Stimulated activated CD8-positive, alpha-beta memory T cell treated with anti-CD3 and anti-CD28 coated beads, Interleukin-7, amount 100 ng/mL, for 1 hour (primary cell): Measurements from ENCODE around the gene SAMD10.
A peak's percentile ranks its signal among the peaks of the same experiment; 100 is the strongest.
"Not testable (repeated sequence)": the region's sequence is repeated elsewhere in the genome, so short reads cannot be mapped to it uniquely, and the experiment has no call there.

Experiments
- DNase-seq, 2 donors: peaks; one replicate each; pipeline ENCODE4 v3.0.0-alpha.2; 2020; ENCODE audit warnings: low read depth in 2 of 2

Gene SAMD10

DNA sequence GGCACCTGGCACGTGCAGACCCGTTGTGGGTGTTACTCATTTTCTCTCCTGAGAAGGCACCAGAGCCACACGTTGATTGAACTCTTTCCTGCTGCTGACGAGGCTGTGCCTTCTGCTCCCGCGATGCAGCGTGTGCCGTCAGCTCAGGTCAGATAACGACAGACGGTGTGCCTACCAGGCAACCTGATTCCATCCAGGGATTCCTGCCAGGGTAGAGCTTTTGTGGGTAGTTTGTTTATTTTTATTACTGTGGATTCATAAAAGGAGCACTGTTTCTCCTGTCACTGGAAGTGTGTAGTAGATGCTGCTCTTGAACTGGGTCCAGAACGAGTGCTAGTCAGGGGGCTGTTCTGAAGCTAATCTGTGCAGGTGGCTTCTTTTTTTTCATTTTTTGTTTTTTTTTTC lies 22.2 kb upstream of the SAMD10 start:
- DNase-seq = no peak

DNA sequence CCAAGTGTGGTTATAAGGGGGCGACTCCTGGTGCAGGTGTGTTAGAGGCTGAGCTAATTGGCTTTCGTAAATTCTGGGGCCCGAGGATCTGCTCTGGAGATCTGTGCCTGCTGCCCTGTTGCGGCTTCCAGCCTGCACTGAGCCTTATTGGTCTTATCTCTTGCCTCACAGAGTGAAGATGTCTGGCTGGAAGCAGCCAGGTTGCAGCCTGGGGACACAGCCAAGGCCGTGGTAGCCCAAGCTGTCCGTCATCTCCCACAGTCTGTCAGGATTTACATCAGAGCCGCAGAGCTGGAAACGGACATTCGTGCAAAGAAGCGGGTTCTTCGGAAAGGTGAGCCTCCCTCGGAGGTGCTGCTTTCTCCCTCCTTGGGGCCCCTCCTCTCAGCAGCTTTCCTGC lies 21.5 kb upstream of the SAMD10 start:
- DNase-seq = no peak

DNA sequence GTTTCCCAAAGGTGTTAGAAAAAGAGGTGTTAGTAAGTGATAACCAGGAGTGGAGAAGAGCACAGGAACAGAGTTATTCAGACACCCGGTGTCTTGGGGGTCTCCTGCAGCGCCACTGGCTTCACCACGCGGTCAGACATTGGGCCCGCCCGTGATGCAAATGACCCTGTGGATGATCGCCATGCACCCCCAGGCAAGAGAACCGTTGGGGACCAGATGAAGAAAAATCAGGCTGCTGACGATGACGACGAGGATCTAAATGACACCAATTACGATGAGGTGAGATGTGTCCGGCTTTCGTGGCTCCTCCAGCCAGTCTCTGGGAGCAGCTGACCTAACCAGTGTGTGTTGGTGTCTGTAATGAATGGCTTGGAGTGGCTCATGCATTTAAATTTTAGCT lies 3.5 kb upstream of the SAMD10 start:
- DNase-seq = no peak

DNA sequence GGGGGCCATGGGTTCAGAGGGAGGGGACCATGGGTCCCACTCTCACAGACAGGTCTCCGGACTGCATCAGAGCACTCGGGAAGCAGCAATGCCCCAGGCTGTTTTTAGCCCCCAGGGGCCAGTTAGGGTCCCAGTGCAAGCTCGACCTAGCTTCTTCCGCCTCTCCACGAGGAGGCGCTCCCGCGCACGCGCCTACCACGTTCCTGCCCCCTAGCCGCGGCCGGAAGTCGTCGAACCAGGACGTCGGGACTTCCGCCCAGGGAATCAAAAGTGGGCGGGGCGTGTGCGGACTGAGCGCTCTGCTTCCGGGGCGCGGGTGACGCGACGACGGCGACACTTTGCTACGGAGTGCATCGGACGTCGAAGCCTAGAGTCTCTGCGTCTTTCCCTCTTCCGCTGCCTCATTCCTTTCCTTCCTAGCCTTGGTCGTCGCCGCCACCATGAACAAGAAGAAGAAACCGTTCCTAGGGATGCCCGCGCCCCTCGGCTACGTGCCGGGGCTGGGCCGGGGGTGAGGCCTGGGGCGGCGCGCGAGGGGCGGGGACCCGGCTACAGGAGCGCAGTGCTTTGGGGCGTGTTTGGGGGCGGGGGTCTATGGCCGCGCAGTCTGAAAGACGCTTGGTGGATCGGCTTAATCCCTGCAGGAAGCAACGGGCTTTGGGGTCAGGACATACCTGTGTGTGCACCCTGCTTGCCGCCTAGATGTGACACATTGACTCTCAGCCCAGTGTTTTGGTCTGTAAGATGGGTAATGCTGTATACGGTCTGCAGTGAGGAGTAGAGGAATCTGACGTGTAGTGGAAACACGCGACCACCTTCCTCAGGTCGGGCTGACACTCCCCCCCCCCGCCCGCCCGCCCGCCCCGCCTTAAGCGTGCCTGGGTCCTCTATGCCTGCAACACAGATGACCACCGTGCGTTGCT lies 1.6 kb upstream of the SAMD10 start, which contains the start of gene PRPF6:
PRPF6 (plus strand) TSS at position 327 of the 923 bp plus-strand sequence; CDS start at position 441, 114 bp downstream.
- DNase-seq = peak; percentile 85 to 88

DNA sequence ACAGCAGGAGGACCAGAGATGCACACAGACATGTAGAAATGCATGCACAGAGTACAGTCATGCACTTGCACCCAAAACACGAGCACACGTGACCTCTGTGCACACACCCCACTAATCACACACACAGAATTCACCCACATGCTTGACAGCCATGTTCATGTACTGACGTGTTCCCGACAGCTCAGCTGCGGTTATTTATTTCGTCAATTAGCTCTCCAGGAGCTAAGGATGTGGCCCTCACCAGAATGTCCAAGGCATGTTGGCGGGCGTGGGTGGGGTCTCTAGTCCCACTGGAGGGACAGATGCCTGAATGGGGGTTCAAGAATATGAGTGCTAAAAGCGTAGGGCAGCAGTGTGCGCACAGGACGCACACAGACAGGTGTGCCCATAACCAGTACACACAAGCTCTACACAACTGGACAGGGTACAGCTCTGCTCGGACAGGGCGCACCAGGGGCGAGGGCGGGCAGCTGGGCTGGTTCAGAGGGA lies 919 bp upstream of the SAMD10 start:
- DNase-seq = no peak

DNA sequence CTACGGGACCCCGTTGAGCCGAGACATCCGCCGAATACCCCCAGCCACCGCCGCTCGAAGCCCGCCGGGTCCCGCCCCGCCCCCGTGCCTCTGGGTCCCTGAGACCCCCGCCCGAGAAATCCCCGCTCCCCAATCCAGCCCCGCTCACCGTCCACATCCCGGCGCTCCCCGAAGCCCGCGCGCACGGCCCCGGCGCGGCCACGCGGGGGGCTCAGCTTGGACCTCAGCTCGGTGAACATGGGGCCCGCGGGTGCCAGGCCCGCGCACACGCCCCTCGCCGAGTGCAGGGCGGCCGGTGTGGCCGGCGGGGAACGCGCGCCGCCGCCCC lies 249 bp downstream of the SAMD10 start:
- no peak for DNase-seq

DNA sequence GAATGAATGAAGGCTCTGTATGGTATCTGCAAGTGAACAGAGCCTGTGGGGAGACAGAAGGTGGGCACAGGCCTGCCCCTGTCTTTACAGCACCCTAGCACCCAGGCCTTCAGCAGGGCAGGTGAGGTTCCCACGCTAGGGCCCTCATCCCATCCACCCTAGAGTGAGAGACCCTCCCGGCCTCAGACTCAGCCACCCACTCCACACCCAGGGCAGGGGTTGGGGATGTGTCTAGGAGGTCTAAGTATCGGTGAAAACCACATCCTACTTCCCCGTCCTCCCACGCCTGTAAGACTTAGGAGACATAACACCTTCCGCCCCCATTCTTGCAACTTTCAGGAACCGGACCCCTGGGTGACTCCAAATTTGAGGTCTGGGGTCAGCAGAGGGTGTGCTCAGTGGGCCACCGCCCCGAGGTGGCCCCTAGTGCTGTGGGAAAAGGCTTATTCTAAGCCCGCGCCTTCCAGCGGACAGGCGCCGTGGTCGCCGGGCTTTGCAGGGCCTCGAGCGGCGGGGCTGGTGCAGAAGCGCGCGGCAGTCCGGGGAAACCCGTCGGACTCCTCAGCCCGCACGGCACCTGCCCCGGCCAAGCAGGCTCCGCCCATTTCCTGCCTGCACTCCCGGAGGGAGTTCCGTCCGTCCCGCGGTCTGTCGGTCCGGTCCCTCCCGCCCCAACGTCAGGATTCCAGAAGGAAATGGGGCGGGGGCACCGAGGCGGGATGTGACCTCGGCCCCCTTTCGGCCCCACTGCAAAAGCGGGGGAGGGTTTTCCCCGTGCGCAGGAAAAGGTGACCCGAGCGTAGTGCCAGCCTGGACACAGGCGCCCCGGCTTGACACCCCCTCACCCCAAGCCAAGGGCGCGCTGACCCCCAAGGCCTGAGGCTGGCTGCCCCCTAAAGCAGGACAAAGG lies 868 bp downstream of the SAMD10 start:
- no peak for DNase-seq

DNA sequence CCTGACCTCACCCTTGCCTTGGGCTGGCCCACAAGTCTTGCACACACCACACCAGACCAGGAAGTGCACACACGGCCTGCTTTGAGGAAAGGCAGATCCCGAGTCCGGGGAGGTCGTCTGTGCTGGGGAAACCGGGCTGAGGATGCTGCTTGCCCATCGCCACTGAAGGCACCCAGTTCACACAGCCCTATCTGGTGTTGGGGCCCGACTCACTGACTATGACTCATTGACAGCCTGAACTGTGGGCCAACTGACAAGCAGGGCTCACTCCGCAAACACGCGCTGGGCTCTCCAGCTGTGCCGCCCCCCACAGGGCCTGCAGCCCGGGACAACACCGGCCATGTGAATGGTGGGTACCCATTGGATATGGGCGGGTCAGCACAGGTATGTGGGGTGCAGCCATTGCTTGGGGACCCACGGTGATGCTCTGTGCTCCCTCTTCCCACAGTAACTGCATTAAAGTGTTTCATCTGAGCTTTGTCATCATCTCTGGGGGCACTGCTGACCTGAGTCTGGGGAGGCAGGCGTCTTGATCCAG lies 1.6 kb downstream of the SAMD10 start:
- no peak for DNase-seq

DNA sequence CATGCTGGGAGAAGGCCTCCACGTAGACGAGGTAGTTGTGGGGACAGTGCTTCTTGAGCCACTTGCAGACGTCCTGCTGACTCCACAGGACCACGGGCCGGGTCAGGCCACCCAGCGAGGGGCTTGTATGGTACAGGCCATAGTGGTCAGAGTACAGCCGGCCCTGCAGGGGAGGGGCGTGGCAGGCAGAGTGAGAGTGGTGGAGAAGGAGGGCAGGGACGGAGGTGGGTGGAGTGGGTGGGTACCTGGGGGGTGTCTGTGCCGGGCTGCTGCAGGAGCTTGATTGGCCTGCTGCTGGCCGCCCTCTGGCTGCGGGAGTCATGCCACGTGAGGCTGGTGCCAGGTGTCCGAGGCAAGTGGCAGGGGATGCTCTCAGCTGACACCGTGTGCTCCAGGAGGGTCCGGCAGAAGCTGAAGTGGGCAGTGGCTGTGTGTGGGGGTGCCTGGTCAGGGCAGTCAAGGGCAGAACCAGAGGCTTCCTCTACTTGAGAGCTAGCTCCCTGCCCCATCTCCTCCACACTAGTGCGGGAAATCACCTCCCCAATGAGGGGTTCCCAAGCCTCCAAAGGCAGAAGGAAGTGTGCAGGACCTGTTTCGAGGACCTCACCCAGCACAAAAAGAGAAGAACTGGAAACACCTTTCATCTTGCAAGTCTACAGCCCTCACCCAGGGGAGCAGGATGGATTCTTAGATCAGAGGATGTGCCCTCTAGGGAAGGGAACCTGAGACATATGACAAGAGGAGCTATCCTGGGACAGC lies 2.3 kb downstream of the SAMD10 start:
- no peak for DNase-seq

DNA sequence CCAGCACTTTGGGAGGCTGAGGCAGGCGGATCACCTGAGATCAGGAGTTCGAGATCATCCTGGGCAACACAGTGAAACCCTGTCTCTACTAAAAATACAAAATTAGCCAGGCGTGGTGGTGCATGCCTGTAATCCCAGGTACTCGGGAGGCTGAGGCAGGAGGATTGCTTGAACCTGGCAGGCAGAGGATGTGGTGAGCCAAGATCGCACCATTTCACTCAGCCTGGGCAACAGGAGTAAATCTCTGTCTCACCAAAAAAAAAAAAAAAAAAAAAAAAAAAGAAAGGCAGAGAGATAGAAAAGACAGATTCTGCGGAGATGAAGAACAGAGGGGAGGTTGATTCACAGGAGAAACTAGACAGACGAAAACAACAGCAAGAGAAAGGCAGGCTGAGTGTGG lies 2.9 kb downstream of the SAMD10 start:
- DNase-seq = not testable (repeated sequence)

DNA sequence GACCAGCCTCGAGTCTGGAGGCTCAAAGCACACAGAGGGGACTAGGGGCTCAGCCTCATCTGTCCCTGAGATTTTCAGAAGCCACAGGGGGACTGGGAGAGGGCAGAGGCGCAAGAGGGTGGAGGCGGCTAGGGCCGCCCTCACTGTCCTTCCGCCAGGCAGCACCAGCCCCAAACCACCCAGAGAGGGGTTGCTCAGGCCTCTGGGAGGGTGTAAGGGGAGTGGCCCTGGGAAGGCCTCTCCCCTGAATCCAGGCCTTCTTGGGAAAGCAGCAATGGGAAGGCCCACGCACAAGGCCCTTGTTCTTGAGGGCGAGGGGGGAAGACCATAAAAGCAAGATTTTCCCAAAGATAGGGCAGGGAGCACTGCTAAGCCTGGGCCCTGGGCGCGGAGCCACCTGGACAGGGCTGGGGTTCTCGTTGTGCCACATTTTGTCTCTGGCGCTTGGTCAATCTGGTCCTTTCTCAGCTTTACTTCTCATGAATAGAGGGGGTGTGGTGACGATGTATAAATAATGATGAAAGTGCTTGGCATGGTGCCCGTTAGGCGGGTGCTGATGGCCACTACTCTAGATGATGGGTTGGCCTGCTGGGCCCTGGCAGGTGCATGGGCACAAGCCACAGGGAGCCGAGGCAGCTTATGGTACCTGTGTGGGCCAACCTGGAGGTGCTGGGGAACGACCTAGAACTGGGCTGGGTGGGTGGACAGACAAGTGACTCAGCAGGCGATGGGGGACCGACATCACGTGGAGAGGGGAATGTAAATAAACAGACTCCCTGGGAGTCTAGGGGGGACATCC lies 4.8 kb downstream of the SAMD10 start:
- DNase-seq = no peak

DNA sequence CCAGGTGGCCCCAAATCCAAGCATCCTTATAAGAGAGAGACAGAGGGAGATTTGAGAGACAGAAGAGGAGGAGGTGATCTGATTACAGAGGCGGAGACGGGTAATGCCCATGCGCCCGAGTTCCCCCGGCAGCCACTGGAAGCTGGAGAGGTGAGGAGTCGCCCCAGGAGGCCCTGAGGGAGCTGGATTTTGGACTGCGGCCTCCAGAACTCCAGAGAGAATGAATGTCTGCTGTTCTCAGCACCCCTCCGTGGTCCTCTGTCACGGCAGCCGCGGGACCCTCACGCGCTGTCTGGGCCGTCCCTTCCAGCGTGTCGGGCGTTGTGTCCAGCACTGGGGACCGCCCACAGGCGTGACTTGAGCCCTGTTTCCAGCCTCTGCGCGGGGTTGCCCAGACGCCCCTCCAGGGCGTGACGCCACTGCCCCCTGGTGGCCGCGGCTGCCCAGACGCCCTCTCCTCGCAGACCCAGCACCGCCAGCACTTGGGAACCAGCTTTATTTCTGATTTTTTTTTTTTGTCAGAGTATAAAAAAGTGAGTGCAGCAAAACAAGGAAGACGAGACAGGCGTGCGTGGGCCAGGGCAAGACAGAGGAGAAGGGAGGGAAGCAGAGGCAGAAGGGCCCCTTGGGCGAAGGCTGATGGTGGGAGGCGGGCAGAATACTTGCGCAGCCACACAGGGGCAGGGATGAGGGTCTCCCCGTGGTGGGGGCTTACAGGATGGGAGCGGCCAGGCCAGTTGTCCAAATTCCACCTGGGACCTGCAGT lies 5.6 kb downstream of the SAMD10 start:
- peak in 1 of 2 donors; percentile 62 for DNase-seq

DNA sequence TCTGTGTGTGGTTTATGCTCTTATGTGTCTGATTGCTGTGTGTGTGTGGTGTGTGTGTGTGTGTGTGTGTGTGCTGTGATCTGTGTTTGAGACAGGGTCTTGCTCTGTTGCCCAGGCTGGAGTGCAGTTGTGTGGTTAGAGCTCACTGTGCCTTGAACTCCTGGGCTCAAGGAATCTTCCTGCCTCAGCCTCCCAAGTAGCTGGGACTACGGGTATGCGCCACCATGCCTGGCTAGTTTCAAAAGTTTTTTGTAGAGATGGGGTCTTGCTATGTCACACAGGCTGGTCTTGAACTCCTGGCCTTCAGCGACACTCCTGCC lies 6.3 kb downstream of the SAMD10 start:
- DNase-seq = no peak

DNA sequence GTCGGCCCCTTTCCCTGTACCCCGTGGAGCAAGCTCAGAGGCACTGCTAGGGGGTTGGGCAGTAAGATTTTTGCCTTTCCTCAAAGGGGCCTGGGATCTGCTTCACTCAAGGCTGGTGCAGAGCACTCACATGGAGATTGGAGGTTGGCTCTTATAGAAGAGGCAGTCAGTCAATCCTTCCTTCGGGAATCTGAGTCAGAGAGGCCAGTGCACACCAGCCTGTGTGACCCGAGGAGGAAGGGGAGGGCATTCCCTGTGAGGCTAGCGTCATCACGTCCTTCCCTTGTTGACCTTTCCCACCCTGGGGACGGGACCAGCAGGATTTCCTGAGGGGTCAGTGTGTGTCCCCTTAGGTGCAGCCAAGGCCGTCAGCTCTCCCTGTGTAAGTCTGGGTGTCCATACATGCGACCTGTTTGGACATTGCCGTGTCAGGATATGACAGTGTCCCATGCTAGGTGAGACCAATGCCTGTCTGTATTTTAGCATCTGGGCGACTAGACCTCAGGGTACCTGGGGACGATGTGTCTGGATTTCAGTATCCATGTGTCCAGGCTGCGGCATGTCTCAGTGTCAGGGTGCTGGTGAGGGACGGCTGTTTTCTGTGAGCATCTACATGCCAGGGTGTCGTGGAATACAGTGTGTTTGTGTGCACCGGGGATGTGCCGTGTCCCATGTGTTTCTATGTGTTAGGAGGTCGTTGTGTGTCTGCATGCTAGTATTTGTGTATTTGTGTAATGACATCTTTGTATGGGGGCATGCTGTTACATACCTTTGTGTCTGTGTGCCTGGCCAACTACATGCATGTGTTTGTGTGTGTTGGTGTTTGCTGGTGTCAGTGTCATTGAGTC lies 6.9 kb downstream of the SAMD10 start:
- DNase-seq = no peak

DNA sequence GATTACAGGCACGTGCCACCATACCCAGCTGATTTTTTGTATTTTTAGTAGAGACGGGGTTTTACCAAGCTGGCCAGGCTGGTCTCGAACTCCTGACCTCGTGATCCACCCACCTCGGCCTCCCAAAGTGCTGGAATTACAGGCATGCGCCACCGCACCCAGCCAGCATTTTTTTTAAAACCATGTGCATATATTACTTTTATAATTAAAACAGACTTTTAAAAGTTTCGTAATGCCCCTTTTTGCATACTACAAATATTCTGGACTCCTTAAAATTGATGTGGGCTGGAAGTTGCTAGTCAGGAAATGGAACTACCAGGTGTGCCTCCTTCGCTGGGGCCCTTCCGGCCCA lies 7.5 kb downstream of the SAMD10 start:
- not testable (repeated sequence) for DNase-seq

DNA sequence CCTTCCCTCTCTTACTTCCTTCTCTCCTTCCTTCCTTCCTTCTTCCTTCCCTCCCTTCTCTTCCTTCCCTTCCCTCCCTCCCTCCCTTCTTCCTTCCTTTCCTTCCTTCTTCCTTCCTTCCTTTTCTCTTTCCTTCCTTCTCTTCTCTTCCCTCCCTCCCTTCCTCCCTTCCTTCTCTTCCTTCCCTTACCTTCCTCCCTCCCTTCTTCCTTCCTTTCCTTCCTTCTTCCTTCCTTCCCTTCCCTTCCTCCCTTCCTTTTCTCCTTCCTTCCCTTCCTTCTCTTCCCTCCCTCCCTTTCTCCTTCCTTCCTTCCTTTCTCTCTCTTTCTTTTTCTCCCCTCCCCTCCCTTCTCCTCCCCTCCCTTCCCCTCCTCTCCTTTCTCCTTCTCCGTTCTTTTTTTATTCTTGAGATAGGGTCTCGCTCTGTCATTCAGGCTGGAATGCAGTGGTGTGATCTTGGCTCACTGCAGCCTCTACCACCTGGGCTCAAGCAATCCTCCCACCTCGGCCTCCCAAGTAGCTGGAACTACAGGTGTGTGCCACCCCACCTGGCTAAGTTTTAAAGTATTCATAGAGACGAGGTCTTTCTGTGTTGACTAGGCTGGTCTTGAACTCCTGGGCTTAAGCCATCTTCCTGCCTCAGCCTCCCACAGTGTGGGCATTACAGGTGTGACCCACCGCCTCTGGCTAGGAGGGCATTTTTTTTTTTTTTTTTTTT lies 8.6 kb downstream of the SAMD10 start:
- no peak for DNase-seq

DNA sequence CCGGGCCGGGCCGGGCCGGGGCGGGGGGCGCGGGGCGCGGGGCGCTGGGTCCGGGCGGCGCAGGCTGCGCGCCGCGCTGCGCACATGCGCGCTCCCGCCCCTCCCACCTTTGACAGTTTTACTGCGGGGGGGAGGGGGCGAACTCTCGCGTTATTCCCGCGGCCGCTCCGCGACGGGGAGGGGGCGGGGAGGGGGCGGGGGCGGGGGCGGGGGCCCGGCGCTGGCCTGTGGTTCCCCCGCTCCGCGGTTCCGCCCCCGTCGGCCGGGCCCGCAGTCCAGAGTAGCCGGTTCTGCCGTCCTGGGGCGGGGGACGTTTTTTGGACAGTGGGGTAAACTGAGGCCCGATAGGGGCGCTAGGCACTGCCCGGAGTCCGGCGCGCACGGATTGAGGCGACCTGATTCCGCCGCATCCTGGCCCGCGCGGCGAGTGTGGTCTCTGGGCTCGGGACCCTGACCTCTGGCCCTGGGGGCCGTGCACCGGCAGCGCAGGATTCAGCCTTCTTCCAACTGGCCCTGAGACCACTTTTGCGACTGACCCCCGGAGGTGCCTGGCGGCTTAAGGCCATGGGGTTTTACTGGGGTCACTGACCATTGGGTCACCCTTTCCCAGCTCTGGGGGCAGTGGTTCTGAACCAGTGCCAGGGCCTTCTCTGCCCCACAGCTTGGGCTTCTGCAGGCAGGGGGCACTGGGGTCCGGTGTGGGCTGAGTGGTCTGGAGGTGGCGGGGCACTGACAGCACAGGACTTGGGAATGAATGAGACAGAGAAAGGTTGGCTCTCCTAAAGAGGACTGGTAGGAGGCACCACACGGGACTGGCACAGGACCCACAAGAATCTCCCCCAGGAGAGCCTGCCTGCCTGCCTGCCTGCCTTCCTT lies 9.4 kb downstream of the SAMD10 start, which contains the start of gene ZNF512B:
ZNF512B (minus strand) TSS at position 93 of the 876 bp plus-strand sequence. CDS start 1,980 bp downstream, outside the sequence.
- DNase-seq = no peak
